A673 (cell line): ENCODE measurements around the gene MACROH2A1. TPM values are rescaled to one million over a fixed set of nuclear protein-coding genes. Genes with fewer than 3 reads are reported as not detected.

ENCODE experiments used
- BruUV-seq: library from RNA; stranded (reverse); fragments of 400-500 nt; replicated peaks from 2 replicates; lab custom pipeline; 2021; lab: Mats Ljungman, UMichigan
- CTCF ChIA-PET: fragments of 300-600 bp; sonication (Branson Sonifier 250); formaldehyde crosslinking; loops from one replicate; lab custom pipeline; 2022; ENCODE audit warnings: antibody characterized with exemption; lab: Charles Lee
- POLR2A ChIA-PET: fragments of 300-600 bp; sonication (Branson Sonifier 250); formaldehyde crosslinking; loops from one replicate; lab custom pipeline; 2022; ENCODE audit warnings: antibody characterized with exemption; ENCODE audit not compliant: low non-redundant PET; lab: Charles Lee
- DNase-seq: peaks from one replicate; pipeline ENCODE4 v3.0.0-alpha.2; 2015; ENCODE audit warnings: low spot score
- H3K27ac ChIP-seq: fragments of 200-600 bp; sonication (generic); 2 replicates; pipeline ENCODE4 v1.5.1; 2016; ENCODE audit warnings: mixed run types, low read depth, mild to moderate bottlenecking, mixed read lengths, antibody characterized with exemption, low read length; ENCODE audit not compliant: poor library complexity, severe bottlenecking
- H3K27me3 ChIP-seq: fragments of 200-600 bp; sonication (generic); replicated peaks from 2 replicates; pipeline ENCODE4 v1.6.1; 2017; ENCODE audit warnings: mixed run types, low read depth, mild to moderate bottlenecking, mixed read lengths, antibody characterized with exemption, low read length; ENCODE audit not compliant: insufficient read depth, poor library complexity
- H3K36me3 ChIP-seq: fragments of 200-600 bp; sonication (generic); 2 replicates; pipeline ENCODE4 v1.6.1; 2016; ENCODE audit warnings: mixed run types, mild to moderate bottlenecking, mixed read lengths, antibody characterized with exemption, low read length; ENCODE audit not compliant: insufficient read depth, poor library complexity, severe bottlenecking
- H3K4me1 ChIP-seq: fragments of 200-600 bp; sonication (generic); 2 replicates; pipeline ENCODE4 v1.6.1; 2017; ENCODE audit warnings: mixed run types, mild to moderate bottlenecking, mixed read lengths, antibody characterized with exemption, low read length; ENCODE audit not compliant: insufficient read depth, poor library complexity, severe bottlenecking
- H3K4me3 ChIP-seq: fragments of 200-600 bp; sonication (generic); 2 replicates; pipeline ENCODE4 v1.5.1; 2016; ENCODE audit warnings: low read depth, mixed run types, mild to moderate bottlenecking, mixed read lengths, low read length; ENCODE audit not compliant: poor library complexity, severe bottlenecking
- H3K9me3 ChIP-seq: fragments of 200-600 bp; sonication (generic); 2 replicates; pipeline ENCODE4 v1.6.1; 2016; ENCODE audit warnings: mixed run types, low read depth, mild to moderate bottlenecking, mixed read lengths, antibody characterized with exemption, low read length; ENCODE audit not compliant: poor library complexity, severe bottlenecking
- EZH2 ChIP-seq: fragments of 200-600 bp; sonication (generic); IDR thresholded peaks from 2 replicates; pipeline ENCODE4 v1.6.1; 2017; ENCODE audit warnings: borderline replicate concordance, low read depth, mild to moderate bottlenecking, mixed read lengths, antibody characterized with exemption, low read length; ENCODE audit not compliant: poor library complexity, severe bottlenecking
- intact Hi-C: fragments of 100-400 bp; cut with micrococcal nuclease; formaldehyde crosslinking; loops from one replicate; pipeline ENCODE4 v1.10.0; 2022; ENCODE audit not compliant: unreplicated experiment
- total RNA-seq: library from RNA; stranded (reverse); gene quantifications from 2 replicates; pipeline ENCODE4 v1.2.3, GENCODE V29; 2021
- TF ChIP-seq, protein P1 (sequence below): fragments of 300-800, 200-600 bp; sonication (generic); conservative IDR thresholded peaks from 2 replicates; pipeline ENCODE4 v1.5.1; 2017; ENCODE audit warnings: low read depth, mild to moderate bottlenecking, antibody characterized with exemption, low read length, moderate library complexity, mixed read lengths

Gene MACROH2A1
- total RNA-seq, 1 experiment from 2014 or later: 264 TPM

DNA sequence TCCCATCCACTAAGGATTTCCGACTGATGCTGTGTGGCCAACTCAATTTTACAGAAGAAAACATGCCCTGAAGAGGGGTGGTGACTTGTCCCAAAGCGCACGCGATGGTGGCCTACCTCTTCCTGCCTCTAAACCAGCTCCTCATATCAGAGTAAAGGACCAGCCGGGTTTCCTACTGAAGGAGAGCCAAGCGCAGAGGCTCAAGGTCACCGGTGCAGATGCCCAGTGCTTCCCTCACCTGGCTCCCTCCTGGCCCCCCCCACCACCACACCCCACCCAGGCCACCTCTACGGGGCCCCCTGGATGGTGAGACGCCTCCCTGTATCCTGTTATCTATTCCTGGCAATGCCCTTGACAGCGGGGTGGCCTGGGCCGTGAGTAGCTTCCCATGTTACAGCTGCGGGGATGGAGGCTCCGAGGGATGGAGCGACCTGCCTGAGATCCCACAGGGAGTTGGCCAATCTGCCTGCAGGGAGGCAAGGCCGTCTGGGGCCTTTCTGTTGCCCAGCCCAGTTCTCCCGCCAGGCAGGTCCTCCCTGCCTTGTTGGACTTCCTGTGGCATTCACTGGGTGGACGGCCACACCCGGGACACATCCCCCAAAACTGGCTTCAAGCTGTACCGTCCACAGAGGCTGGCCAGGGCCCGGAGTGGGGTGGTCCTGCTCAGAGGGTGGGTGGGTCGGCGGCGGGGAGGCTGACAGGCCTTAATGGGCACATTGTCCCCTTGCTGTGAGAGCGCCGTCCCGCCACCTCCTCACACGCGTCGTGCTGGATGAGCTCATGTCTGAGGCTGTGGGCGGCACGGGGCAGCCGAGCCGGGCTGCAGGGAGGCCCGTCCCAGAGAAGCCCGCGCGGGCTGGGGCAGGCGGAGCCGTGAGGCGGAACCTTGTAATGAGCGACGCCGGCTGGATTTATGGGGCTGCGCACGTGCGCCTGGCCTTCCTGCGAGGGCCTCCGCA lies 72.5 kb downstream of the MACROH2A1 start:
- no peak for DNase-seq
- Histone ChIP-seq H3K9me3 (no peaks in the 10 kb centered on the region), H3K4me3 (no peak overlapping the region), H3K36me3 (no peaks in the 10 kb centered on the region), H3K27ac (no peak overlapping the region), H3K27me3 (no peaks in the 10 kb centered on the region), H3K4me1 (no peaks in the 10 kb centered on the region)
- ChIA-PET CTCF (interaction anchor here (0.6 kb wide), 1 partner anchor 232 kb away, joined by 4 read pairs; no protein-coding TSS in a partner anchor), POLR2A (interaction anchor here (0.6 kb wide), 2 partner anchors 52 to 137 kb away, joined by 3 to 5 read pairs; no protein-coding TSS in a partner anchor)
- intact Hi-C loops: no loop called here
- BruUV-seq: no TSS peak
- TF ChIP-seq EZH2: no peak
- TF ChIP-seq, protein P1, sequence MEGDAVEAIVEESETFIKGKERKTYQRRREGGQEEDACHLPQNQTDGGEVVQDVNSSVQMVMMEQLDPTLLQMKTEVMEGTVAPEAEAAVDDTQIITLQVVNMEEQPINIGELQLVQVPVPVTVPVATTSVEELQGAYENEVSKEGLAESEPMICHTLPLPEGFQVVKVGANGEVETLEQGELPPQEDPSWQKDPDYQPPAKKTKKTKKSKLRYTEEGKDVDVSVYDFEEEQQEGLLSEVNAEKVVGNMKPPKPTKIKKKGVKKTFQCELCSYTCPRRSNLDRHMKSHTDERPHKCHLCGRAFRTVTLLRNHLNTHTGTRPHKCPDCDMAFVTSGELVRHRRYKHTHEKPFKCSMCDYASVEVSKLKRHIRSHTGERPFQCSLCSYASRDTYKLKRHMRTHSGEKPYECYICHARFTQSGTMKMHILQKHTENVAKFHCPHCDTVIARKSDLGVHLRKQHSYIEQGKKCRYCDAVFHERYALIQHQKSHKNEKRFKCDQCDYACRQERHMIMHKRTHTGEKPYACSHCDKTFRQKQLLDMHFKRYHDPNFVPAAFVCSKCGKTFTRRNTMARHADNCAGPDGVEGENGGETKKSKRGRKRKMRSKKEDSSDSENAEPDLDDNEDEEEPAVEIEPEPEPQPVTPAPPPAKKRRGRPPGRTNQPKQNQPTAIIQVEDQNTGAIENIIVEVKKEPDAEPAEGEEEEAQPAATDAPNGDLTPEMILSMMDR: no peak

DNA sequence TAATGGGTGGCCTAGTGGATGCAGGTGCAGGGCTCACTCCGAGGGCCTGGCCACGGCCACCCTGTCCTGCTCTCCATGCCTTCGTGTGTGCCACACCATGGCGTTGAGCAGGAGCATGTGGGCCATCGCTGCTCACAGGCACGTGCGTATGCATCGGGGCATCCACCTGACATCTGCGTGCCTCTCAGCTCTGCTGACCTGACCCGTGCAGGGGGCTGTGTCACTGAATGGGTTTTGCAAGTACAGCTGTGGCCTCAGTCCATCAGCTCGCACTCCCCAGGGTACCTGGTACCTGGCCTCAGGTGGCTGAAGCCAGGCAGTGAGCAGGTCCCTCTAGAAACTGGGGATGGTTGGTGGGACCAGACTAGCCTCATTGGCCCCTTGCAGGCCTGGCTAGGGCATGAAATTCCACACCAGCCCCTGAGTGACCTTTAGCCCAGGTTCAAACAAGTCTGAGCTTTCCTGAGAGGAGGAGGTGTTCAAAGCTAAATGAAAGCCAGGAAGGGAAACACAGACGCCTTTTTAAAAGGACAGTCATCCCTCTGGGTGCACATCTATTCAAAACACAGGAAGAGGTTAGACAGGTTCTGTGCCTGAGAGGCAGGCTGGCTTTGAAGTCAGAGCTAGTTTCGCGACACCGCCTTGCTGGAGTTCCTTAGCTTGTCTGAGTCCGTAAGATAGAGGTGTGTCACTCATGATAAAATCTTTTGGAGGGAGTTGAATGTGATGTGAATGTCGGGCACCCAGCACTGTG lies 74.0 kb downstream of the MACROH2A1 start:
- no peaks in the 10 kb centered on the region for H3K9me3 ChIP-seq
- TF ChIP-seq, protein P1: no peak
- no peak for TF ChIP-seq EZH2
- no peaks in the 10 kb centered on the region for H3K27me3 ChIP-seq
- CTCF ChIA-PET: no interaction called here
- intact Hi-C loops: no loop called here
- no peak overlapping the region for H3K27ac ChIP-seq
- H3K36me3 ChIP-seq: no peaks in the 10 kb centered on the region
- no peak for DNase-seq
- POLR2A ChIA-PET: interaction anchor here (0.7 kb wide), 1 partner anchor 192 kb away, joined by 3 read pairs; no protein-coding TSS in a partner anchor
- BruUV-seq: no TSS peak
- H3K4me3 ChIP-seq: no peak overlapping the region
- no peaks in the 10 kb centered on the region for H3K4me1 ChIP-seq

DNA sequence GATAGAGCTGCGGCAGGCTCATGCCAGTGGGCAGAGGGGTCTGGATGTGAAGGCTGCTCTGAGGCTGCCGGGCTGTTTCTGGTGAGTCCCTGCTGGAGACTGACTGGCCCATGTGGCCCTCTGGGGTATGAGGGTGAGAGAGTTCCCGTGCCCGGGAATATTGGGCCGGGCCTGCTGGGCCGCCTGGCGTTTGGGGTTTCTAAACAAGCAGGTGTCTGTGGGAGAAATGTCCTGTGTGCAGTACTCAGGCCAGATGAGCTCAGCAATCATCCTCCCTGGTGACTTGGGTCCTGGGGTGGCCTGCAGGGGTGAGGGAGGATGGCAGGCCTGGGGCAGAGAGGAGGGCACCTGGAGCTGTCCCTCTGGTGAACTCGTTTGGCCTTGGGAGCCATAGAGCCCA lies 74.9 kb downstream of the MACROH2A1 start:
- intact Hi-C loops: no loop called here
- DNase-seq: no peak
- no peaks in the 10 kb centered on the region for H3K36me3 ChIP-seq
- no peak overlapping the region for H3K27ac ChIP-seq
- POLR2A ChIA-PET: no interaction called here
- H3K9me3 ChIP-seq: no peaks in the 10 kb centered on the region
- H3K27me3 ChIP-seq: no peaks in the 10 kb centered on the region
- no TSS peak for BruUV-seq
- no peak overlapping the region for H3K4me3 ChIP-seq
- H3K4me1 ChIP-seq: no peaks in the 10 kb centered on the region
- TF ChIP-seq, protein P1: no peak
- no peak for TF ChIP-seq EZH2
- CTCF ChIA-PET: no interaction called here
